GM19193 (cell line): ENCODE measurements around the gene GABBR2.

Experiments
- POLR2A ChIP-seq: IDR thresholded peaks from 4 replicates; pipeline ENCODE4 v1.6.1; 2011; ENCODE audit not compliant: insufficient read depth, insufficient read length; ENCODE audit errors: extremely low read depth

GABBR2 gene

DNA sequence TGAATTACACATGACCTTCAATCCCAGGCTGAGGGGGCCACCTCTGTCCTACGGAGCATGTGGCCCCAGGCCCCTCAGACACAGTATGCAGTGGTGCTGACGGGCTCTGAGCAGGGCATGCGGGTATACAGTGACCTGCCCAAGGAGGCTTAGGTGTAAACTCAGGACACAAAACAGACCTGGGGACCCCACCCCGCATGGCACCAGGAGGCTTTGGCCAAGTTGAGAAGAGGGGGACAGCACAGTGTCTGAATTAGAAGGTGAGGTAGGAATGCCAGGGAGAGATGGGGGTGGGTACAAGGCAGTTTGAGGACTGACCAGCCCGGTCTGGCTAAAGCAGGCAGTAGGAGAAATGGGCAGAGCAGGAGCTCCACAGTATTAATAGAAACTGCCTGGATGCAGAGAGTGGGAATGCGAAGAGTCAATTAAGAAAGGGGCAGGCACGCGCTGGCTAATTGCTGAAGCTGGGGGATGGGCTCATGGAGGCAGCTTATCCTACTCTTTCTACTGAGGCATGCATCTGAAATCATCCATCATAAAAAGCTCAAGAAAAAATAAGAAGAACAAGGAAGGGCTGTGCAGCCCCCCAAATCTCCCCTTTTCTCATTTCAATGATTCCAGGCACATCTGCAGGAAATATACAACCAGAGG lies 109.0 kb downstream of the GABBR2 start:
- TF ChIP-seq POLR2A, result no peak

- no peak for TF ChIP-seq POLR2A
Observed at GRCh38 chr9:98598861-98599260, 109.9 kb downstream of the GABBR2 start.

DNA sequence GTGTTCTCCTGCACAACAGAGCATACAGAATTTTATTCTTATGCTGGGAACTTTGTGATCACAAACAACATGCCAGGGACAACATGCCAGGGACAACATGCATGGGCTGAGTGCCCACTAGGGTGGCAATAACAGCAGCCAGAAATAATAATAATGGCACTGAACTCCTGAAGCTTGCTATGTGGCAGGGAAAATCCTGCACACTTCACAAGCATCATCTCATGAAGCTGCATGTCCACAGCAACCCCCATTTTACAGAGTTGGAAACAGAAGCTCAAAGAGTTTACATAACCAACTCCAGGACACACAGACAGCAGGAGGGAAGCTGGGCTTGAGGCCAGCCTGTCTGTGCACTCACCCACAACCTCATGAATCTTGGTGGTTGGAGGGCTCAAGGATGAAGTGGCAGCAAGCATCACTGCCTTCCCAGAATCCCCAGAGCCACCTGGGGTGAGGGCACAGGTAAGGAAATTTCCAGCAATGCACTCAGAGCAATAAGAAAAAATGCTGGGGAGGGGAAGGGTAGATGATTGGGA lies 111.4 kb downstream of the GABBR2 start:
- TF ChIP-seq POLR2A, result no peak

DNA sequence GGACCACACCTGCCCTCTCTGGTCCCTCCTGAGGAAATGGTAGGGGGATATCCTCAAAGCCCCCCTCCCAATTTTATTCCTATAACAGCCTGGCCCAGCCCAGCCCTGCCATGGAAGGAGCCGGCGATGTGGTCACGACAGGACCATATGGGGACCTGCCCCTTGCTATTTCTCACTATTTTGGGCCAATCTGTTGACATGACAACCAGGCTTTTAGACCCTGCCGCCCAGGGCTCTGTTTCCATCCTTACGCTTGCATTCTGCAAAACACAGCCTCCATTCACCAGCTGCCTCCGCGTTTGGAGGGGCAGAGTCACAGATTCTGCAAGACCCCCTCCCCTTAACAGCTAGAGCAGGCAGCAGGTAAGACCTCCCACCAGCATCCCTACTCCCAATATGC lies 112.2 kb downstream of the GABBR2 start:
- no peak for TF ChIP-seq POLR2A

DNA sequence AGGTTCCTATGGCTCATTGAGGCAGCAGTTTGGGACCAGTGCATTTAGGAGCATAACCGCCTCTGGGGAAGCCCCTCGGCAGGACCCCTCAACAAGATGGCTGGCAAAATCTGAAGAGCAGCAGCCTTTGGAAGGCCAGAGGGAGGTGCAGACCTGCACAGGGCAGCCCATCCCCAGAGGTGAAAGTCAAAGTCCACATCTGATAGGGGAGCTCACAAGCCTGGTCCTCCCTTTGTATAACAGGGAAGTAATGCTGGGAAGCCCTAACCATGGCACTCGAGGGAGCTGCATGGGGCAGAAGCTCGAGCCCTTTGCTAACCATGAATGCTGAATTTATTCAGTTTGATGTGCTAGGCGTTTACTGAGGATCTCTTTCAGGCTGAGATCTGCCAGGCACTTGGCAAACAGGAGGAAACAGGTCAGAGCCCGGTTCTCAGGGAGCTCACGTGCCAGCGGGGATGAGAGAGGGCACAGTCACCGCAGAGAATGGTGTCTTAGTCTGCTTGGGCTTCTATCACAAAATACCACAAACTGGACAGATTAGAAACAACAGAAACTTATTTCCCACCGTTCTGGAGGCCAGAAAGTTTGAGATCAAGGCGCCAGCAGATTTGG lies 114.1 kb downstream of the GABBR2 start:
- TF ChIP-seq POLR2A, result no peak

- TF ChIP-seq POLR2A, result no peak
Observed at GRCh38 chr9:98593354-98594253, 115.1 kb downstream of the GABBR2 start.

- no peak for TF ChIP-seq POLR2A
Observed at GRCh38 chr9:98591696-98592095, 117.0 kb downstream of the GABBR2 start.

GRCh38 chr9:98590101-98590500 lies 118.6 kb downstream of the GABBR2 start:
- TF ChIP-seq POLR2A, result no peak

- no peak for TF ChIP-seq POLR2A
Observed at GRCh38 chr9:98589102-98589501, 119.6 kb downstream of the GABBR2 start.

DNA sequence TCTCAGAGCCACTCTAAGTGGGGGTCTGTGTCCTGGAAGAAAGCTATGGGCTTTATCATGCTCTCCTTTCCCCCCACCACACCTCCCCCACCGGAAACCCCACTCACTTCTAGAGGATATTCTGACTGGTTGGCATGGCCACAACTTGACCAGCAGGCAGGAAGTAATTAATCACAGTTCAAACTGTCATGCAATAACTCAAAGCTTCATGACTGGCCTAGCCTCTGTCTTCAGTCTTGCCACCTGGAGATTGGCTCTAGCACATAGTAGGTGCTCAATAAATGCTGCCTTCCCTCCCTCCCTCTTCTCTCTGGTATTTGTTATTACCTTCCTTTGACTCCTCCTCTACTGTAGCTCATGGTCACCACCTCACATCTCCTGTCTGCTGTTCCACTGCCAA lies 124.7 kb downstream of the GABBR2 start:
- TF ChIP-seq POLR2A, result no peak

- TF ChIP-seq POLR2A, result no peak
Observed at GRCh38 chr9:98583417-98583816, 125.3 kb downstream of the GABBR2 start.

GRCh38 chr9:98580956-98581355 lies 127.8 kb downstream of the GABBR2 start:
- no peak for TF ChIP-seq POLR2A

DNA sequence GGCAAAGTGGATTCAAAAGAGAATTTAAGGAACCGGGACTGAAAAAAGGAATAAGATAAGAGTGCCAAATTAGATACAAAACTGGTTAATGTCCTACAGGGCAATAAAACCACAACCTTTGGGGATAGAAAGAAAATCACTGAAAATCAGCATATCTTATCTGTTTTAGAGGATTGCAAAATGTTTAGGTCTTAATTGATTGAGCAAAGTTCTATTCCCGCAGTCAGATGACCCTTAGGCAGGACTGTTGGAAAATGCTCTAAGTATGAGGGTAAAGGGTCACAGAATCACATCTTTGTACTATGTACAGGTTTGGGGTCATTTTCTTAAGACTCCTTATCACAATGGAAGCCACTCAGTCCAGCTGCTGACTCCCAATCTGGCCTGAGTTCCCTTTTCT lies 129.0 kb downstream of the GABBR2 start:
- TF ChIP-seq POLR2A, result no peak

- no peak for TF ChIP-seq POLR2A
Observed at GRCh38 chr9:98577446-98577845, 131.3 kb downstream of the GABBR2 start.

- TF ChIP-seq POLR2A, result no peak
Observed at GRCh38 chr9:98576859-98577258, 131.9 kb downstream of the GABBR2 start.

GRCh38 chr9:98576354-98576753 lies 132.4 kb downstream of the GABBR2 start:
- TF ChIP-seq POLR2A, result no peak
